Measurements from ENCODE around the gene ZSCAN12. TPM values are rescaled to one million over a fixed set of nuclear protein-coding genes. Genes with fewer than 3 reads are reported as not detected.

ZSCAN12 gene
- total RNA-seq, 1 experiment from 2014 or later = 6.6 TPM

DNA sequence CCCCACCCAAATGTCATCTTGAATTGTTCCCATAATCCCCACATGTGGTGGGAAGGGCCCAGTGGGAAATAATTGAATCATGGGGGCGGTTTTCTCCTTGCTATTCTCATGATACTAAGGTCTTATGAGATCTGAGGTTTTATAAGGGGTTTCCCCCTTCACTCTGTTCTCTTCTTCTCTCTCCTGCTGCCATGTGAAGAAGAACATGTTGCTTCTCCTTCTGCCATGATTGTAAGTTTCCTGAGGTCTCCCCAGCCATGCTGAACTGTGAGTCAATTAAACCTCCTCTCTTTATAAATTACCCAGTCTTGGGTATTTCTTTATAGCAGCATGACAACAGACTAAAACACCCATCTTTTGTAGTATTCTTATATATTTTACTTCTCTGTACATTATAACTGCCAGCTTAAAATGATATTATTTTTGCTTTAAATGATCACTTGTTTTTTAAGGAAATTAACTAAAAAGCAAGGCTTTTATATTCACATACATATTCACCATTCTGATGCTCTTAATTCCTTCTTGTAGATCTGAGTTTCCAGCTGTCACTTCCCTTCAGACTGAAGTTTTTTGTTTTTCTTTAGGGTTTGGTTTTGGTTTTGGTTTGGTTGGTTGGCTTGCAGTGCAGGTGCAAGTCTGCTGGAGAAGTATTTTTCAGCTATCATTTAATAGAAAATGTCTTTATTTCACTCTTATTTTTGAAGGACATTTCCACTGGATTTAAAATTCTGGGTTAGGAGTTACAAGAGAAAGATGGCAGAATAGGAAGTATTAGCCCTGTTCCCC lies 59.0 kb downstream of the ZSCAN12 start:
- H3K36me3 ChIP-seq = peaks cover 3% of the 10 kb centered on the region; the same call in 1 of the 2 replicates
- H3K4me3 ChIP-seq = no peak overlapping the region
- no peaks in the 10 kb centered on the region for H3K27me3 ChIP-seq (replicated peaks)
- H3K4me1 ChIP-seq (replicated peaks) = peaks cover 9% of the 10 kb centered on the region
- no peak overlapping the region for H3K27ac ChIP-seq
- no peak for DNase-seq (ENCODE audit: low read depth in 1 of 2, low spot score in 2 of 2)
- H3K9me3 ChIP-seq (replicated peaks) = no peaks in the 10 kb centered on the region; the same call in 1 of the 2 replicates

DNA sequence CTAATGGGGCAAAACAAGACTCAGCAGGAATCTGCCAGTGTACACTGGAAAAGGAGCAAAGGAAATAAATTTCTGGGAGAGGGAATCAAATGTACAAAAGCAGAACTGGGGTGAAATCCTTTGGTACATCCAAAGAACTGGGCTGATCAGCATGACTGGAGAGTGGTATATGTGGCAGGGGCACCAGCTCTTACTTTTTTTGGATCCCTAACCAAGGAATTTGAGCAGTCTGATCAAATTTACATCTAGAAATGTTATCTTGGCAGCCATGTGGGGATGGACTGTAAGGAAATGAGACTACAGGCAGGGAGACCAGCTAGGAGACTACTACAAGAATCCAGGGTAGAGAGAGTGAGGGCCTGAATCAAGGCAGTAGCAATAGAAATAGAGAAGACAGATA lies 62.4 kb downstream of the ZSCAN12 start:
- no peaks in the 10 kb centered on the region; the same call in 1 of the 2 replicates for H3K9me3 ChIP-seq (replicated peaks)
- peak overlapping the region; percentile 96 for H3K27ac ChIP-seq
- no peak for DNase-seq (ENCODE audit: low read depth in 1 of 2, low spot score in 2 of 2)
- peak overlapping the region; percentile 50 for H3K4me3 ChIP-seq
- H3K36me3 ChIP-seq = peaks cover 3% of the 10 kb centered on the region; the same call in 1 of the 2 replicates
- H3K4me1 ChIP-seq (replicated peaks) = peaks cover 12% of the 10 kb centered on the region
- no peaks in the 10 kb centered on the region for H3K27me3 ChIP-seq (replicated peaks)

DNA sequence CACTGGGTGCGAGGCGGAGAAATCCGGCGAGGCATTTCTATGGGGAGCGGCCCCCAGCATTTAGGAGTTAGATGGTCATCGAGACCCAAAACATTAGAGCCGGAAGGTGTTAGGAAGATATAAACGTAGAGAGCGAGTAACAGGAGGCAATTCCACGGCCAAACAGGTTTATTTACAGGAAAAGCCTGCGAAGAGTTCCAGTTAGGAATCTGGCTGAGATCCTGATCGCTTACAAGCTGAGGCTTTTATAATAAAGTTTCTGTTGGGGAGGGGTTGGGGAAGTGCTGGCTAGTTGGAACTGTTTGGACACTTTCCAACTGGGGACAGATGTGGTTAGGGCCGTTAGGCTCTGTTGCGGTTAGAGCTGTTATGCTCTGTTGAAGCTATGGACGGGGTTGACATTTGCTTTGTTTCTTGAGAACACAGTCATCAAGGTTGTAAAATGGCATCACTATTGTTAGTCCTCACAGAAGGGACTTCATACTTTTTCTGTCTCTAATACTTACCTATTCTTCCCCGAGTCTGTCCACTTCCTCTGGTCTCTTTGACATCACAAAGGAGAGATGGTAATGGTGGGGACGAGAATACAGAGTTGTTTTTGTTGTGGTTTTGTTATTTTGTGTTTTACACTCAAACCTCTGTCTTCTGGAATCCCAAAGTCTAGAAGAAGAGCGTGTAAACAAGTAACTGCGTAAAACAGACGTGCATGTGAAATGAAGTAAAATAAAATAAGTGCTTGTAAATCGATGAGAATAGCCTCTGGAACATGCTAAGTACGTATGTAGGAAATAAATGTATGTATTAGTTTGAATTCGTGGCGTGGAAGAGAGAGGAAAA lies 63.0 kb downstream of the ZSCAN12 start:
- DNase-seq (ENCODE audit: low read depth in 1 of 2, low spot score in 2 of 2) = peak; percentile 73 to 77
- peaks cover 12% of the 10 kb centered on the region for H3K4me1 ChIP-seq (replicated peaks)
- peak overlapping the region; percentile 50 for H3K4me3 ChIP-seq

DNA sequence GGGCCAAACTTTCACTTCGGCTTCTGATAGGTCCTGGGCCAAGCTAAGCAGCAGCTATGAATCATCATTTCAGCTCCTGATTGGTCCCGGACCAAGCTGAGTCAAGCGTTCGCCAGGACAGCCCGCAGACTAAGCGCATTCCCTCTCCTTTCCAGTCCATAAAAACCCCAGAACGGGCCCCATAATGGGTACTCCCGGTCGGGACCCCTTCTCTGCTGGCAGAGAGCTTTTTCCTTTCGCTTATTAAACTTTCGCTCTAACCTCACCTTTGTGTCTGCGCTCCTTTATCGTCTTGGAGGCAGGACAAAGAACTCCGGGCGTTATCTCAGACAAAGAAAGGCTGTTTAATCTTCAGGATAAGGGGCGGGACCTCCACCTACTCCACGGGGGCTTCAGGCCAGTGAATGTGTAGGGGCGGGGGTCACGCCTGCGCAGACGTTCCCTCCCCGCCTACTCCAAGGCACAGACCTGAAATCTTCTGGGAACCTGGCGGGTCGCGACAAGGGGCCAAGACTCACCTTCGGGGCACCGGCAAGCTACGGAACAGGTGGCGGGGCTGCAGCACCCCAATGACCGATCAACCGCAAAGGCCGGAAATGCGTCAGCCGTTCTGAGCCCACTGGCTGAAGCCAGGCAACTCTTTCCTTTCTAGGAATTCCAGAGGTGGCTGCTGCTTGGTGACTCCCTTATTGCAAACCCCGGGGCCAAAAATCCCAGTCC lies 63.8 kb downstream of the ZSCAN12 start, which contains the start of gene ZSCAN31:
TSS of gene ZSCAN31 (minus strand) at position 585 of the 720 bp plus-strand sequence. CDS start 6,465 bp downstream, outside the sequence.
- Histone ChIP-seq H3K9me3 (replicated peaks) (no peaks in the 10 kb centered on the region), H3K4me3 (peak within 1 kb of the TSS; percentile 50), H3K4me1 (replicated peaks) (peaks cover 12% of the 10 kb centered on the region), H3K27me3 (replicated peaks) (no peaks in the 10 kb centered on the region), H3K27ac (peak within 1 kb of the TSS; percentile 96), H3K36me3 (no peaks in the 10 kb centered on the region)
- DNase-seq (ENCODE audit: low read depth in 1 of 2, low spot score in 2 of 2) = peak; percentile 97

More for the DNA sequence above, 63.0 kb downstream of the ZSCAN12 start:
- Histone ChIP-seq H3K27ac (peak overlapping the region; percentile 96), H3K9me3 (replicated peaks) (no peaks in the 10 kb centered on the region; the same call in 1 of the 2 replicates), H3K27me3 (replicated peaks) (no peaks in the 10 kb centered on the region), H3K36me3 (peaks cover 3% of the 10 kb centered on the region; the same call in 1 of the 2 replicates)

DNA sequence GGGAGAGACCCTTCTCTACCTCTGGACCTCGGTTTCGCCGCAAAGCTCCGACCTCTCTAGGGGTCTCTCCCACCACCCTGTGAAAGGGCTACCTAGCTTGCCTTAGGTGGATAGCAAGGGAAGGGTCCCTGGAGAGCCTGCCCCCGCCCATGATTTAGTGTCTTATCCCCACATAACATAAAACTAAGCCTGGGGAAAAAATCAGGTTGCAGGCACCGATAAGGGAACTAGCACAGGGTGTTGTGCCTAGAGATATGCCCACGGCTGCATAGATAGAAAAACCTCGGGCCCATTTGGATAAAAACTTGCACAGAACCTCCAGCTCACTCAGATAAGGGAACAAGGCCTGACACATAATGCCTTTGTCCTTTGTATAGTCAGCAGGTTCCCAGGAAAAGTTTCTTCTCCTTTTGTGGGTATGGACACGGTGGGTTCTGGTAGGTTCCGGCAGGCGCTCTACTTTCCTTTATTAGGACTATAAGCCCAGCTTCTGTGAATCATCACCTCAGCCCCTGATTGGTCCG lies 64.4 kb downstream of the ZSCAN12 start:
- Histone ChIP-seq H3K36me3 (no peaks in the 10 kb centered on the region), H3K4me1 (replicated peaks) (peaks cover 12% of the 10 kb centered on the region), H3K27ac (peak overlapping the region; percentile 96), H3K27me3 (replicated peaks) (no peaks in the 10 kb centered on the region), H3K4me3 (peak overlapping the region; percentile 50), H3K9me3 (replicated peaks) (no peaks in the 10 kb centered on the region)
- DNase-seq (ENCODE audit: low read depth in 1 of 2, low spot score in 2 of 2) = no peak

DNA sequence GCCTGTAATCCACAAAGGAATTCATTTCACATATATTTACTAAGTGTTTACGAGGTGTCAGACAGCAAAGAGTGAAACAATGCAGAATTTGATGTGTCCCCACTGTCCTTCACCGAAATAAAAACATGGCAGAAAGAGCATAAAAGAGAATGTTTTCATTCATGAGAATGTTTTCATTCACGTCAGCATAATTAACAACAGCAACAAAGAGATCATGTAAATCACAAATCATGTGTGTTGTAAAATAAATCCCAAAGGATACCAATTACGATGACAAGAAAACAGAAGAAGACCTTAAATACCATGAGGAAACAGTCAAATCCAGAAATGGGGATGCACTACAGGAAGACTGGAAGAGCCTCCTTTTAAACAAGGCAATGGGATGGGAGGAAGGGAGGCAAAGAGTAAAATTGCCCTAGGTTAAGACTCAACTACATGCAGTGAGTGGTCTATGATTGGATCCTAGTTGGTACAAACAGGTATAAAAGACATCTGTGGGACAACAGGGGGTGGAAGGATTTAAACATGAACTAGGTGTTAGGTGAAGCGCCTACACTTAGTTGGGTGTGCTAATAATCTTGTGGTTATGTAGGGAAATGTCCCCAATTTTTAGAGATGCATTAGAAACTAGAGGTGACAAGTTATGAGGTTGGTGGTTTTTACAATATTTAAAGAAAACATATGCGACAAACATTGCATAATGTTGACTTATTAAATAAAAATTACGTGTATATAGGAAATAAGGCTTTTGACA lies 65.1 kb downstream of the ZSCAN12 start:
- peak overlapping the region; percentile 96 for H3K27ac ChIP-seq
- H3K9me3 ChIP-seq (replicated peaks) = no peaks in the 10 kb centered on the region
- H3K4me1 ChIP-seq (replicated peaks) = peaks cover 12% of the 10 kb centered on the region
- H3K4me3 ChIP-seq = no peak overlapping the region
- no peaks in the 10 kb centered on the region for H3K36me3 ChIP-seq
- no peak for DNase-seq (ENCODE audit: low read depth in 1 of 2, low spot score in 2 of 2)
- no peaks in the 10 kb centered on the region for H3K27me3 ChIP-seq (replicated peaks)

DNA sequence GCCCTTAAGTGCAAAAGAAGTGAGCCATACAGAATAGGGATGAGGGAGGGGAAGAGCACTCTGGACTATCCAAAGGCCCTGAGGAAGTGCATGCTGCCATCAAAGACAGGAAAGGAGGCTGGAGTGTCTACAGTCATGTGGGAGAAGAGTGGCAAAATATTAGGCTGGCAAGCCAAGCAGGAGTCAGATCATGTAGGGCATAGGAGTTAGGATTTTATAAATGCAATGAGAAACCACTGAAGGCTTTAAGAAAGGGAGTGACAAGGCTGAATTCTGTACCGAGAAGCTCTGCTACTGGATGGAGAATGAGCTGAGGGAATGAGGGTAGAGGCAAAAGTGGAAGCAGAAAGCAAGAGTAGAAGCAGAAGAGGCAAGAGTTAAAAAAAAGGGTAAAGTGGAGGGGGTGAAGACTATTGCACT lies 65.9 kb downstream of the ZSCAN12 start:
- Histone ChIP-seq H3K27ac (no peak overlapping the region), H3K9me3 (replicated peaks) (no peaks in the 10 kb centered on the region; the same call in 1 of the 2 replicates), H3K36me3 (peaks cover 7% of the 10 kb centered on the region; the same call in 1 of the 2 replicates), H3K27me3 (replicated peaks) (no peaks in the 10 kb centered on the region), H3K4me3 (no peak overlapping the region), H3K4me1 (replicated peaks) (peaks cover 12% of the 10 kb centered on the region)
- no peak for DNase-seq (ENCODE audit: low read depth in 1 of 2, low spot score in 2 of 2)

DNA sequence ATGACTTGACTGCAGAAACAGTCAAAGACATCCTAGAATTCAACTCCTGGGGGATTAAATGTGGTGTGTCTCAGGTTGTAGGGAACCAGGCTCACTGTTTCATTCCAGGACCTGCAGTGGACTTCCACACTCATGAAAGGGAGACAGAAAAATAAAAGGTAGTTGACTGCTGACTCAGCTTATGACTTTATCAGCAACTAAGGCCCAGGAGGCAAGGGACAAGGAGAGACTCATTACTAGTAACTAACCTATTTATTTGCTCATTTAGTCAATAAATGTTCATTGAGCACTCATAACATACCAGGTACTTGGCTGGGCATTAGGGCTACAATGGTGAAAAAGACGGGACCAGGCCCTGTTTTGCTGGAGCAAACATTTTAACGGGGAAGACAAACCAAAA lies 66.5 kb downstream of the ZSCAN12 start:
- H3K4me1 ChIP-seq (replicated peaks) = peaks cover 12% of the 10 kb centered on the region
- no peaks in the 10 kb centered on the region for H3K27me3 ChIP-seq (replicated peaks)
- no peak for DNase-seq (ENCODE audit: low read depth in 1 of 2, low spot score in 2 of 2)
- no peaks in the 10 kb centered on the region; the same call in 1 of the 2 replicates for H3K9me3 ChIP-seq (replicated peaks)
- no peak overlapping the region for H3K27ac ChIP-seq
- H3K36me3 ChIP-seq = peaks cover 7% of the 10 kb centered on the region; the same call in 1 of the 2 replicates
- no peak overlapping the region for H3K4me3 ChIP-seq

DNA sequence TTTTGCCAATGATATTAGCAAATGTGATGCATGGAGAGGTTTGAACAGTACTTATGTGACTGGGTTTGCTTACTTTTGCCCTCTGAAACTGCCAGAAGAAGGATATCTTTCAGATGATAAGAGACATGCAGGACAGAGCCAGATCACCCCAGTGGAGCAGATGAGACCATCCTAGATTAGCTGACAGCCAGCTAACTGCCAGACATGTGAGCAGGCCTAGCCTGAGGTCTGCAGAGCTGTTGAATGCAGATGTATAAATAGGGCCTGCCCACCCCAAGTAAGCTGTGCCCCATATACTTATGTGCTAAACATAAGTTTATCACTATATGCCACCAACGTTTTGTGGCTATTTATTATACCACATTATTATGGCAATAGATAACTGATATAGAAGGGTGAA lies 69.5 kb downstream of the ZSCAN12 start:
- no peak for DNase-seq (ENCODE audit: low read depth in 1 of 2, low spot score in 2 of 2)
- no peak overlapping the region for H3K27ac ChIP-seq
- peaks cover 2% of the 10 kb centered on the region; the same call in 1 of the 2 replicates for H3K4me1 ChIP-seq (replicated peaks)
- peaks cover 21% of the 10 kb centered on the region for H3K36me3 ChIP-seq
- no peaks in the 10 kb centered on the region for H3K27me3 ChIP-seq (replicated peaks)
- H3K9me3 ChIP-seq (replicated peaks) = peaks cover 20% of the 10 kb centered on the region
- no peak overlapping the region for H3K4me3 ChIP-seq

Other genes starting within 250 kb of the ZSCAN12 start
- 24.3 and 34.9 TPM in 2 replicates for gene ZSCAN9, start 174.5 kb downstream of the ZSCAN12 start, total RNA-seq (2014; rRNA removed; shearing (Covaris generic))
- gene ZKSCAN4, start 147.5 kb downstream of the ZSCAN12 start, total RNA-seq (2014; rRNA removed; shearing (Covaris generic)) = 8.2 and 13.8 TPM in 2 replicates
- not detected in 2 replicates for gene NKAPL, start 140.4 kb downstream of the ZSCAN12 start, total RNA-seq (2014; rRNA removed; shearing (Covaris generic))
- gene ZSCAN26, start 132.6 kb downstream of the ZSCAN12 start, total RNA-seq (2014; rRNA removed; shearing (Covaris generic)) = 11.7 and 17.4 TPM in 2 replicates
- gene PGBD1, start 118.2 kb downstream of the ZSCAN12 start, total RNA-seq (2014; rRNA removed; shearing (Covaris generic)) = 13.4 and 13.5 TPM in 2 replicates
- gene ZSCAN31, start 63.6 kb downstream of the ZSCAN12 start, total RNA-seq (2014; rRNA removed; shearing (Covaris generic)) = 17.9 and 67.4 TPM in 2 replicates
- 5.9 and 6.9 TPM in 2 replicates for gene ZKSCAN3, start 49.8 kb downstream of the ZSCAN12 start, total RNA-seq (2014; rRNA removed; shearing (Covaris generic))
- gene ZSCAN23, start 43.7 kb upstream of the ZSCAN12 start, total RNA-seq (2014; rRNA removed; shearing (Covaris generic)) = 0.28 and 2.6 TPM in 2 replicates
- gene GPX6, start 116.0 kb upstream of the ZSCAN12 start, total RNA-seq (2014; rRNA removed; shearing (Covaris generic)) = not detected in 2 replicates
- not detected in 2 replicates for gene GPX5, start 126.1 kb upstream of the ZSCAN12 start, total RNA-seq (2014; rRNA removed; shearing (Covaris generic))

Data from SJSA1 (cell line).